Endothelial cell of umbilical vein (primary cell): Measurements from ENCODE around the gene TAS1R1. TPM values are rescaled to one million over a fixed set of nuclear protein-coding genes. Genes with fewer than 3 reads are reported as not detected.

Experiments
- BruUV-seq: library from RNA; stranded (reverse); fragments of 400-500 nt; replicated peaks from 2 replicates; lab custom pipeline; 2021; lab: Mats Ljungman, UMichigan
- CTCF ChIA-PET: fragments of 300-600, 350-600 bp; sonication (Branson Sonifier 250); formaldehyde crosslinking; loops from one replicate; lab custom pipeline; 2021; ENCODE audit warnings: antibody characterized with exemption, inconsistent platforms; lab: Charles Lee
- POLR2A ChIA-PET: fragments of 300-600, 350-600 bp; sonication (Branson Sonifier 250); formaldehyde crosslinking; loops from one replicate; lab custom pipeline; 2021; ENCODE audit warnings: antibody characterized with exemption, inconsistent platforms; lab: Charles Lee
- DNase-seq: peaks from one replicate; pipeline ENCODE4 v3.0.0-alpha.2; 2011; ENCODE audit warnings: low read depth, low spot score
- FAIRE-seq: peaks from 2 replicates; lab custom pipeline; 2011; peaks lifted over from hg19 to GRCh38; lab: Jason Lieb, UNC
- H2AFZ ChIP-seq: 2 replicates; pipeline ENCODE4 v1.6.0; 2012; ENCODE audit warnings: low read depth, low read length, control low read depth, inconsistent platforms
- H3K27ac ChIP-seq: 2 replicates; pipeline ENCODE4 v1.5.1; 2011; ENCODE audit warnings: low read depth, mild to moderate bottlenecking, control low read depth, low read length, moderate library complexity; ENCODE audit not compliant: insufficient read depth
- H3K27me3 ChIP-seq, 2 experiments: 2 replicates each; pipeline versions ENCODE4 v1.6.0 to v1.6.1; 2011; ENCODE audit warnings: low read length in 2 of 2, mixed read lengths in 1 of 2; ENCODE audit not compliant: control insufficient read depth in 2 of 2, insufficient read depth in 2 of 2
- H3K36me3 ChIP-seq, 2 experiments: 2 replicates in 1 of 2; 3 replicates in 1 of 2; pipeline ENCODE4 v1.5.1; 2011; ENCODE audit warnings: low read length in 2 of 2, mild to moderate bottlenecking in 1 of 2, moderate library complexity in 1 of 2; ENCODE audit not compliant: control insufficient read depth in 2 of 2, insufficient read depth in 2 of 2; ENCODE audit errors: extremely low read depth in 1 of 2
- H3K4me1 ChIP-seq: 3 replicates; pipeline ENCODE4 v1.5.1; 2011; ENCODE audit warnings: mild to moderate bottlenecking, low read length; ENCODE audit not compliant: control insufficient read depth, insufficient read depth; ENCODE audit errors: extremely low read depth
- H3K4me2 ChIP-seq: 2 replicates; pipeline ENCODE4 v1.6.1; 2011; ENCODE audit warnings: low read length, control low read depth, mixed read lengths; ENCODE audit not compliant: insufficient read depth
- H3K4me3 ChIP-seq, 3 experiments: fragments of 200-600 bp in 1 of 3; sonication (generic), shearing (Covaris generic) in 1 of 3; replicated peaks in 1 of 3; 2 replicates each; pipeline ENCODE4 v1.5.1; 2011 to 2016; ENCODE audit warnings: control low read depth in 3 of 3, low read length in 3 of 3, mild to moderate bottlenecking in 2 of 3, inconsistent platforms in 1 of 3, low read depth in 1 of 3, moderate library complexity in 1 of 3; ENCODE audit not compliant: insufficient read depth in 1 of 3
- H3K79me2 ChIP-seq: 2 replicates; pipeline ENCODE4 v1.6.0; 2012; ENCODE audit warnings: low read length, inconsistent platforms; ENCODE audit not compliant: control insufficient read depth, insufficient read depth
- H3K9ac ChIP-seq: replicated peaks from 2 replicates; pipeline ENCODE3; 2011; ENCODE audit warnings: low read length, control low read depth; ENCODE audit not compliant: insufficient read depth; ENCODE audit errors: extremely low read depth
- H3K9me1 ChIP-seq: replicated peaks from 3 replicates; pipeline ENCODE4 v1.6.0; 2011; ENCODE audit warnings: mild to moderate bottlenecking, low read length; ENCODE audit not compliant: control insufficient read depth, insufficient read depth; ENCODE audit errors: extremely low read depth
- H3K9me3 ChIP-seq: replicated peaks from 2 replicates; pipeline ENCODE4 v1.5.1; 2012; ENCODE audit warnings: low read length, inconsistent platforms; ENCODE audit not compliant: control insufficient read depth, insufficient read depth
- H4K20me1 ChIP-seq: replicated peaks from 2 replicates; pipeline ENCODE3; 2011; ENCODE audit warnings: mild to moderate bottlenecking, low read length; ENCODE audit not compliant: control insufficient read depth, insufficient read depth; ENCODE audit errors: extremely low read depth
- CTCF ChIP-seq, 2 donors: IDR thresholded peaks; 1 replicate in 1 of 2; 2 replicates in 1 of 2; pipeline ENCODE4 v1.5.1; 2011; ENCODE audit warnings: low read length in 2 of 2, mild to moderate bottlenecking in 2 of 2, moderate library complexity in 2 of 2, control low read depth in 1 of 2, inconsistent platforms in 1 of 2, low read depth in 1 of 2; ENCODE audit not compliant: insufficient read depth in 1 of 2; ENCODE audit errors: extremely low read depth in 1 of 2
- EZH2 ChIP-seq: IDR thresholded peaks from 2 replicates; pipeline ENCODE4 v1.6.1; 2012; ENCODE audit warnings: borderline replicate concordance, low read depth, mild to moderate bottlenecking, moderate library complexity, low read length, inconsistent platforms; ENCODE audit not compliant: severe bottlenecking
- MAX ChIP-seq: IDR thresholded peaks from 2 replicates; pipeline ENCODE4 v1.6.1; 2011; ENCODE audit not compliant: insufficient read depth, insufficient read length
- POLR2AphosphoS5 ChIP-seq: IDR thresholded peaks from 2 replicates; pipeline ENCODE4 v1.6.1; 2012; ENCODE audit warnings: low read depth, mild to moderate bottlenecking, control low read depth, low read length, moderate library complexity; ENCODE audit not compliant: insufficient read depth
- dilution Hi-C: fragments of 300-500 bp; cut with MboI; formaldehyde crosslinking; loops from one replicate; pipeline ENCODE4 v1.15.0; 2019; ENCODE audit warnings: low sequenced_read_pairs; ENCODE audit not compliant: extremely low pct_ligation_motif_present
- intact Hi-C: fragments of 100-400 bp; cut with micrococcal nuclease; formaldehyde crosslinking; loops from one replicate; pipeline ENCODE4 v1.10.0; 2022
- polyA plus RNA-seq, 4 experiments: library from polyadenylated mRNA; depleted of rRNA in 3 of 4; stranded (reverse) in 3 of 4; unstranded in 1 of 4; fragments of >200 nt; gene quantifications; 2 replicates each; pipeline versions ENCODE4 v1.2.1 to v1.2.3, GENCODE V29; 2011 to 2012; ENCODE audit warnings: missing spikeins in 1 of 4
- total RNA-seq: library from RNA; stranded (reverse); gene quantifications from 2 replicates; pipeline ENCODE4 v1.2.3, GENCODE V29; 2021

Gene TAS1R1
- total and polyA plus RNA-seq, 2 donors (not counting 3 experiments of a cell fraction or from before 2014, with no cell fraction given) = not detected

- Histone ChIP-seq H3K9me1 (no peaks in the 10 kb centered on the region), H2AFZ (no peak overlapping the region), H3K27me3 (no peaks in the 10 kb centered on the region), H3K79me2 (no peaks in the 10 kb centered on the region), H3K4me2 (no peak overlapping the region), H3K4me3 (no peak overlapping the region), H4K20me1 (no peaks in the 10 kb centered on the region), H3K4me1 (no peaks in the 10 kb centered on the region), H3K9me3 (no peaks in the 10 kb centered on the region), H3K36me3 (peaks cover 2 to 3% of the 10 kb centered on the region in 2 experiments), H3K27ac (no peak overlapping the region), H3K9ac (no peak overlapping the region)
- FAIRE-seq (peak; percentile 80), DNase-seq (no peak)
- dilution Hi-C loops (no loop called here), intact Hi-C loops (no loop called here)
- POLR2A ChIA-PET = no interaction called here
- no TSS peak for BruUV-seq
- CTCF ChIA-PET = interaction anchor here (6.6 kb wide), 1 partner anchor 29 kb away, joined by 113 read pairs; the partner anchor contains the start of gene PLEKHG5
- TF ChIP-seq EZH2 (no peak), CTCF (IDR thresholded peaks at IDR 0.05; ENCODE audit: extremely low read depth in 1 of 2, insufficient read depth in 1 of 2, low read depth in 1 of 2, low read length in 2 of 2) (no peak), MAX (no peak), POLR2AphosphoS5 (no peak)
Observed at GRCh38 chr1:6519935-6520671, 35.0 kb upstream of the TAS1R1 start.
